NB4 (cell line): Measurements from ENCODE around the gene PHYKPL.

Experiments used
- DNase-seq: peaks from one replicate; pipeline ENCODE4 v3.0.0; 2010; ENCODE audit warnings: low read depth
- H3K4me3 ChIP-seq: one replicate; pipeline ENCODE4 v1.5.1; 2011; ENCODE audit warnings: mild to moderate bottlenecking, low read depth, low read length, moderate library complexity
- MYC ChIP-seq: IDR thresholded peaks from 2 replicates; pipeline ENCODE4 v1.6.1; 2011; ENCODE audit warnings: low read depth, low read length
- POLR2A ChIP-seq: IDR thresholded peaks from 2 replicates; pipeline ENCODE4 v1.6.1; 2011; ENCODE audit warnings: mild to moderate bottlenecking; ENCODE audit not compliant: insufficient read length; ENCODE audit errors: extremely low read depth
- TF ChIP-seq, protein P1 (sequence below): IDR thresholded peaks from one replicate; pipeline ENCODE4 v1.5.1; 2012; ENCODE audit warnings: low read depth, low read length
- TF ChIP-seq, protein P2 (sequence below): IDR thresholded peaks from 2 replicates; pipeline ENCODE4 v1.6.1; 2011; ENCODE audit warnings: low read depth, low read length

PHYKPL gene

DNA sequence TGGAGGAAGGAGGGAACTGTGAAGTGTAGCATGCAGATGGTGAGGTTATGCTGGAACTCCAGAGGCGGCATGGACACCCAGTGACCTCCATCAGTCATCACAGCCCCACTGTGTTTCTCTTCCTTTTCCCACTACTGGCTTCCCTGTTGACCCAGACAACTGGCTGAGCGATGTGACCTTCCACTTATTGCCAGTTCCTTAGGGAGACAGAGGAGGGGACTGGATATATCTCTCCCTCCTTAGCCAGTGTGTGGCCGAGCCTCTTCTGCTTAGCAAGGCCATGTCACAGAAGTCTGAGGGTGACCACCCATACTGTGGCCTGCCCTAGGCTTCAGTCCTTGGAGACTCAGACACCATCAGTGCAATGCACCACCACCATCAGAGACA is 3.0 kb upstream of the PHYKPL start:
- DNase-seq: no peak
- TF ChIP-seq MYC (no peak), POLR2A (no peak)
- TF ChIP-seq, protein P1, sequence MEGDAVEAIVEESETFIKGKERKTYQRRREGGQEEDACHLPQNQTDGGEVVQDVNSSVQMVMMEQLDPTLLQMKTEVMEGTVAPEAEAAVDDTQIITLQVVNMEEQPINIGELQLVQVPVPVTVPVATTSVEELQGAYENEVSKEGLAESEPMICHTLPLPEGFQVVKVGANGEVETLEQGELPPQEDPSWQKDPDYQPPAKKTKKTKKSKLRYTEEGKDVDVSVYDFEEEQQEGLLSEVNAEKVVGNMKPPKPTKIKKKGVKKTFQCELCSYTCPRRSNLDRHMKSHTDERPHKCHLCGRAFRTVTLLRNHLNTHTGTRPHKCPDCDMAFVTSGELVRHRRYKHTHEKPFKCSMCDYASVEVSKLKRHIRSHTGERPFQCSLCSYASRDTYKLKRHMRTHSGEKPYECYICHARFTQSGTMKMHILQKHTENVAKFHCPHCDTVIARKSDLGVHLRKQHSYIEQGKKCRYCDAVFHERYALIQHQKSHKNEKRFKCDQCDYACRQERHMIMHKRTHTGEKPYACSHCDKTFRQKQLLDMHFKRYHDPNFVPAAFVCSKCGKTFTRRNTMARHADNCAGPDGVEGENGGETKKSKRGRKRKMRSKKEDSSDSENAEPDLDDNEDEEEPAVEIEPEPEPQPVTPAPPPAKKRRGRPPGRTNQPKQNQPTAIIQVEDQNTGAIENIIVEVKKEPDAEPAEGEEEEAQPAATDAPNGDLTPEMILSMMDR: no peak
- TF ChIP-seq, protein P2, sequence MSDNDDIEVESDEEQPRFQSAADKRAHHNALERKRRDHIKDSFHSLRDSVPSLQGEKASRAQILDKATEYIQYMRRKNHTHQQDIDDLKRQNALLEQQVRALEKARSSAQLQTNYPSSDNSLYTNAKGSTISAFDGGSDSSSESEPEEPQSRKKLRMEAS: no peak
- H3K4me3 ChIP-seq: no peak overlapping the region

DNA sequence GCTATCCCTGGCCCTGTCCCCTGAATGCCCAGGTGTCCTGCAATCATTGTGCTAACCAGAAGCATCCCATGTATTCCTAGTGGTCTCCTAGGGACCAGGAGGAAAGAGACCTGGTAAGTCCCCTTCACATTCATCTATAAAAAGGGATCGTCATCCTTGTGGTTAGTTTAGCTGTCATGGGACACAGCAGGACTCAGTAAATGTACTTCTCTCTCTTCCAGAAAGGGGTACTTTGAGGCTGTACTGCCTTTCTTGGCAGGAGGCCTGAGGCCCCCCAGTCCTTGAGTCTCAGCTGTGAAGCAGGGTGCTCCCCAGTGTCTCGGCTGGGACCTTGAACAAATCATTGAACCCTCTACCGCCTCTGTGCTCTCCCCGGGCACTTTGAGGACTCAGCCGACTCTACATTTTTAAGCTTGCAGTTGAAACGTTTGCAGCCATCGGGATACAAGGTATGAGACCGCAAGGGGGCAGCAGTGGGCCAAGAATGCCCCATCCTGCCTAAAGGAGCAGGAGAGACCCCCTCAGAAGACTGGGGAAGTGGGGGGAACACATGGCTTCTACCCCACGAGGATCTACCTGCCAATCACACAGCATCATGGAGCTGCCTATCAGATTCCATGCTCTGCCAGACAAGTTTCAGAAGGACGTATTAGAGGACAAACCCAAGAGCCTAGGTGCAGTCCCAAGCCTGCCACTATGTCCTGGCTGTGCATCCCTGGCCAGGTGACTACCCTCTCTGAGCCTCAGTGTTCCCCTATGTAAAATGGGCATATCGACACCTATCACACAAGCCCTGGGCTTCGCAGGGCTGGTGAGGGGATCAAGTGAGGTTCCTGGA is 2.4 kb upstream of the PHYKPL start:
- peak; percentile 82 for DNase-seq
- TF ChIP-seq MYC (no peak), POLR2A (no peak)
- TF ChIP-seq, protein P2: peak; percentile 74
- TF ChIP-seq, protein P1: peak; percentile 85

DNA sequence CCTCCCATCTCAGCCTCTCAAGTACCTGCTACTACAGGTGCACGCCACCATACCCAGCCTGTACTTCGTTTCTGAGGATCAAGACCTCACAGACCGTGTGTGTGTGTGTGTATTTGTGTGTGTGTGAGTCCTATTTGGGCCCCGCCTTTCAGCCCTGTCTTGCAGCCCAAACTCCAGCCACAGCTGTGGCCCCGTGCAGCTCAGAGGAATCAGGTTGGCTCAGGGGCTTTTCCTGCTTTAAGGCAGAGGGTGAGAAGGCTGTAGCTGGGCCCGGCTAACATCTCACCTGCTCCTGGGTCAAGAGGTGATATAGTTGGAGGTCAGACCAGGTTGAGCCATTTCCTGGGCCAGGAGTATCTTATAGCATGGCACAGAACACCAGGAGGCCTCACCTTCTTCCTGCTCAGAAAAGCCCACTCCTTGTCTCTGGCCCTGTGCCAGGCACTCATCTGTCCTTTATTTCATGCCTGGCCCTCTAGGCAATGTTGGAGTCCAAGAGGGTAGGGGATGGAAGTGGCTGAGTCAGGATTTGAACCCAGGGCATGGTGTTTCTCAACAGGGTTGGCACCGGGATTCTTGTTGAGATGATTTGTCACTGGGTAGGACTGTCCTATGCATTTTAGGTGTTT is 1.6 kb upstream of the PHYKPL start:
- no peak overlapping the region for H3K4me3 ChIP-seq
- DNase-seq: no peak
- TF ChIP-seq POLR2A (no peak), MYC (no peak)
- TF ChIP-seq, protein P2: no peak
- TF ChIP-seq, protein P1: no peak

More for the DNA sequence above, 2.4 kb upstream of the PHYKPL start:
- no peak overlapping the region for H3K4me3 ChIP-seq

DNA sequence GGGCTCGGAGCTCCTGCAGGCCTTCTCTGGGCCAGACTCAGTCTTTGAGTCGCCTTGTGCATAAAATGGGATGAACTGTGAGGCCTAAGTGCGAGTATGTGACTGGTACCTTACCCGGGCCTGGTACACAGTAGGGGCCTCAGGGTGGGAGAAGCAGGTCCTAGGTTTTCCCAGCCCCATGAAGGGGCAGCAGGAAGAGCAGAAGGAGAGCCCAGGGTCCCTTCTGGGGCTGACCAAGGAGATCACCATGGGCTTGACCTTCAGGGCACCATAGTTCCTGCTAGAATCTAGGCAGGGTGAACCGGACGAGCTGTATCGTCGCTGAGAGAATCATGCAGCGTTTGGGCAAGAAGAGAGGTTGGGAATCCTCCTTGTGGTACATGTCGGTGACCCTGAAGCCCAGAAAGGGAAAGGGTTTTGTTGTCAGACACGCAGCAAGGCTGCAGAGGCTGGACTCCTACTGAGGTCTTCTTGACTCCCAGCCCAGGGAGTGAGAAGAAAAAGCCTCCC is 373 bp upstream of the PHYKPL start:
- TF ChIP-seq, protein P2: no peak
- TF ChIP-seq MYC (no peak), POLR2A (no peak)
- TF ChIP-seq, protein P1: no peak
- H3K4me3 ChIP-seq: peak overlapping the region; percentile 91
- DNase-seq: no peak

DNA sequence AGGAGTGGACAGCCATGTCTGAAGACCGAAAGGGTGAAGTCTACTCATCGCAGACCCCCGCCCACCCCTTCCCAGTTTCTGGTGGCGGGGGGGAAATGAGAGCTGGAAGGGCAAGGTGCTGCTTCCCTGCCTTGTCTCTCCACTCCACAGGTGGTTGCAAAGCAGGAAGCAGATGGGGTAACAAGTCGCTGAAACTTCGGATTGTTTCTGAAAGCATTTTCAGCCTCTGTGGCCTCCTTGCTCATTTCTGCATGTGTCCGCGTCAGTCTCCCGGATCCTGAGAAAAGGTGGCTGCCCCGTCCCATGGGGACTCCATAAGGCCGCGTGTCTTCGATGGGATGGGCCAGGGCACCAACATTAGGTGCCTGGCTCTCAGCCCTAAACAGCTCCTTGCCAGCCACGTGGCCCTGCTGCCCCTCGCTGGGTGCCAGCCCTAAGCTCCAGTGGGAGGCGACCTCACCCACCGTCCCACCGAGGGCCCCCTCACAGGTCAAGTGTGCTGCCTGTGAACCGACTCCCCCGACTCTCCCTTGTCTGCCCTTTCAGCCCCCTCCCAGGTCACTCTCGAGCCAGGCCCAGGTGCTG is 971 bp downstream of the PHYKPL start:
- peak; percentile 44 for DNase-seq
- no peak; the same call in 1 of the 2 replicates for TF ChIP-seq MYC
- TF ChIP-seq, protein P2: peak; percentile 63; the same call in 1 of the 2 replicates
- peak overlapping the region; percentile 91 for H3K4me3 ChIP-seq
